Smooth muscle cell of the brain vasculature (primary cell): Measurements from ENCODE around the gene ADD3.
"Not testable (repeated sequence)": the region's sequence is repeated elsewhere in the genome, so short reads cannot be mapped to it uniquely, and the experiment has no call there.

ENCODE experiments used
- DNase-seq: peaks from one replicate; pipeline ENCODE4 v3.0.0-alpha.2; 2012; ENCODE audit warnings: low read depth, low spot score

Gene ADD3

DNA sequence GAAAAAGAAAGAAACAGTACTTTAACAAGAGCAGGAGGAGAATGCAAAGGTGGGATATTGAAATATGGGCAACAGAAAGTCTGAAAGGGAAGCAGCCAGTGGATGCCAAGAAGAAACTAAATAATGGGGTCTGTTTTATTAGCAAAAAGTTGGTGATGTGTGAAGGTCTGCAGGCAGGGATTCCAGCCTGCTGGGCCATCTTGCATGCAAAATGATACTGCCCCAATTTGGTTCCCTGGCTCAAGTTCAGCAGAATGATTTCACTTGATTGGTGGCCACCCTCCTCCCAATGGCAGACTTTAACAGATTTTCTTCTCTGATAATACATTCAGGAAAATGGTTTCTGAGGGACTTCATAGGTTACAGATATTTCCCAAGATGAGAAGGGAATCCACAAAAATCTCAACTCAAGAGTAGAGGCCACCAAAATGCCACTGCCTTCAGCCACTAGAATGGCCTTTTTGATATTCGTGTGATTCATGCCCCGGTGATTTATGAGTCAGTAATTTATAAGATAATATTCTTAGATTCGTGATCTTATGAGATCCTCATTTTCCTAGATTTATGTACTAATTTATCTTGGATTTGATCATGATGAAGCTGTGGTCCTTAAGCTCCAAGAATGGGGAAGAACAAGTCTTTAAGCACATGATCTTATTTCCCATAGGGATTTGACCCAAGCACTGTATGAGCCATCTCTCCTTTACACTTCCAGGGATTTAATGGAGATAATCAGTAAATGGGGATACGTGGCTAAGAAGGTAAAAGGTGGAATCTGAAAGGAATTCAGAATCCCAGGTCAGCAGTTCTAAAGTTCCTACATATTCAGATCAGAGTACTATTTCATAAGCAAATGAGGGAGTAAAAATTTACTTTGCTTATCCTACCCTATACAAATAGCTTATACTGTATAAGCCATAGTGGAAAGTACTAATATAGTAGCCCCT, 32.3 kb upstream of the ADD3 start:
- no peak for DNase-seq

DNA sequence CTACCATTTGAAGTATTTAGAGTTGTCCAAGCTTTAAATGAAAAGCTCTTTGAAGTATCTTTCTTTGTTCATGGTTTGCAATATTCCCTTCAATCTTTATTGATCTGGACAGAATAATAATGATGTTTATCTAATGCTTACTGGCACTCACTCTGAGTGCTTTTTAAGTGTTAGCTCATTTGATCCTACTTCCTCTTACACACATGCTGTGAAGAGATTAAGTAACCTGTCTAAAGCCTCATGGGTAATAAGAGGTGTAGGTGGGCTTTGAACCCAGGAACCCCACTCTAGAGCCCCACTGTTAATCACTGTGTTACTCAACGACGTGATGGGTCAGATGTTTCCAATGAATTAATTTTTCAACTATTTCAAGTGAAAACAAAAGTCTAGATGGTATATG, 31.1 kb upstream of the ADD3 start:
- DNase-seq: no peak

DNA sequence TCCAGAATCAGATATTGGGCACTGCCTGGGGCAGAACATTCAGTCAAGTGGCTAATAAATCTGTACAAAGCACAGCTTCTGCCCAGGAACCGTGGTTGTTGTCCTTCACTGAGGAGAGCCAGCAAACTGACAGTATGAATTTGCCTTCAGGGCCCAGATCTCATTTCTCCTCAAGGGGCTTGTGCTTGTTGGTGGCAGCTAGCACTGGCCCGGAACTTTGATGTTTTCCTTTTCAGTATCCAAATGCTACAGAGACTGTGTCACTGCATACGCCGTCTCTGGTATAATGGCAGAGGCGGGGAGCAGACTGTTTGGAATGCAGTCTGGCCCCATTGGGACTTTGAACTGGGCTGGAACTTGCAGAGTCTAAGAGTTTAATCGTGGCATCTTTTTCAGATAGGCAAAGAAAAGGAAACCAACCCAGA, 30.4 kb upstream of the ADD3 start:
- no peak for DNase-seq

DNA sequence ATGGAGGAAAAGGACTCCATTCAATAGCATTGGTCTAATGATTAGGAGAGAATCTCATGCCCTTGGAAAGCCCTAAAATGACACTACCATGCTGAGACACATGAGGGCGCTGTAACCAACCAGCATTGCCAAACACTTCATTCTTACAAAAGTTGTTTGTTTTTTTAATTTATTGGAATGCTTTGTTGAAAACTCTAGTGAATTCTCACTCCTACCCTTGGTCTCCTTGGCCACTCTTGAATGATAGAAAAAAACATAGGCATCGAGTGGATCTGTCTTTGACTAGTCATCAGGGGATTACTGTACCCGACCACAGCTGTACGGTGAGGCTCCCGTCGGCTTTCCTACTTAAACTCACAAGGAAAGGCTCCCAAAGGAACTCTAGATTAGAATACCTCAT, 29.3 kb upstream of the ADD3 start:
- no peak for DNase-seq

- no peak for DNase-seq
These were observed 28.6 kb upstream of the ADD3 start for GRCh38 chr10:109979215-109979614.

- no peak for DNase-seq
These were observed 26.1 kb upstream of the ADD3 start for GRCh38 chr10:109981650-109982049.

DNA sequence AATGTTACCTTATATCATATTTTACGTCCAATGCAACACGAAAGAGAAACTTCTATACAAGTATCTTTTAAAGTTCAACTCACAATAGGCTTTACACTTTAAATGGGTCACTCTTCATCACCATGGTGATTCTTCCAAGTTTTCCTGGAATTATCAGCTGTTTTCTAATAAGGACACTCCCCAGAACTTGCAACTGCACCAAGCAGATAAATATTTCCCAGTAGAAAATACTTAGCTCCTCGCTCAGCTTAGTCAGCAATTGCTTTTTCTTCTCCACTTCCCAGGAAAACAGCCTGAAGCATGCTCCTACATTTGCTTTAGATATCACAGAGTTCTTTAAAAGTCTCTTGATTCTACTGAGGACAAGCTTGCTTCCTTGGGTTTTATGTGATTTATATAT, 25.7 kb upstream of the ADD3 start:
- DNase-seq: no peak

DNA sequence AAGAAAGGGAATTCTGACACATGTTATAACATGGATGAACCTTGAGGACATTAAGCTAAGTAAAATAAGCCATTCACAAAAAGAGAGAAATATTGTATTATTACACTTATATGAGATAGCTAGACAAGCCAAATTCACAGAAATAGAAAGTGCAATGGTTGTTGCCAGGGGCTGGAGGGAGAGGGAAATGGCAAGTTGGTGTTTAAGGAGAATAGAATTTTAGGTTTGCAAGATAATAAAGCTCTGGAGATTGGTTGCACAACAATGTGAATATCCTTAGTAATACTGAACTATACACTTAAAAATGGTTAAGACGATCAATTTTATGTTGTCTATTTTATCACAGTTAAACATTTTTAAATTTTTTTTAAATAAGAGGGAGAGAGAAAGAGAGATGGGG, 25.0 kb upstream of the ADD3 start:
- no peak for DNase-seq

GRCh38 chr10:109984013-109984412, 23.8 kb upstream of the ADD3 start:
- DNase-seq: no peak

DNA sequence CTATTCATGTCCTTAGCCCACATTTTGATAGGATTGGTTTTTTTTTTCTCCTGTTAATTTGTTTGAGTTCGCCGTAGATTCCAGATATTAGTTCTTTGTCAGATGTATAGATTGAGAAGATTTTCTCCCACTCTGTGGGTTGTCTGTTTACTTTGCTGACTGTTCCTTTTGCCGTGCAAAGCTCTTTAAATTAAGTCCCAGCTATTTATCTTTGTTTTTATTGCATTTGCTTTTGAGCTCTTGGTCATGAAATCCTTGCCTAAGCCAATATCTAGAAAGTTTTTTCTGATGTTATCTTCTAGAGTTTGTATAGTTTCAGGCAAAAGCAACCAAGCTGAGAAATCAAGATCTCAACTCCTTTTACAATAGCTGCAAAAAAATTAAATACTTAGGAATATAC, 22.0 kb upstream of the ADD3 start:
- DNase-seq: not testable (repeated sequence)

DNA sequence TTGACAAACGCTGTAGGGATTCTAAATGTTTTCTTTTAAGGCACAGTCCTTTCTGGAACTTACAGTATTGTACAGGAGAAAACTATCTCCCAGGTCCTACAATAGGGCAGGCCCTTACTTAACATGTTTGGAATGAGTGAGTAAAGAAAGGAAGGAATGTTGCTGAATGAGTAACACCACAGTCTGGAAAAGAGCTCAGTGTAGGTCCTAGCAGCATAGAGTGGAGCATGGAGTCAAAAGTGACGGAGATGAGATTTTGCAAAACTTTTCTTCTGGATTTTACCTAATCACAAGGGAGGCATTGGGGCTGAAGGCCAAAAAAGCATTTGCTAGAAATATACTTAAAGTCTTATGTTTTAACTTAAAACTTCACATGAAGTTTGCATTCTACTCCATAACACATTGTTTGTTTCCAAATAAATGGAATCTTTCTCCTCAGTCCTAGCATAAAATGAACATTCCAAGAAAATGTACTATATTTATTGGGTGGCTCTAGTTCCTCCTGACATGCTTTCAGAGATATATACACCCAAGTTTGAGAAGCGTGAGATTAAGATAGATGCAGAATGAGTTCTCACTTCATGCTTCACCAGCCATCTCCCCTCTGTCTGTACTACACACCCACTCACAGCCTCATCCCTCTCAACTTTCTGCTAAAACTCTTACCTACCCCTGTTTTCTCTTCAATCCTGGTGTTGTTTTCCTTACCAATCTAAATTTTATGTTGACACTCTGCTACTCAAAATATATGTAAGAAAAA, 20.2 kb upstream of the ADD3 start:
- DNase-seq: no peak

- no peak for DNase-seq
These were observed 19.6 kb upstream of the ADD3 start for GRCh38 chr10:109988212-109988596.

GRCh38 chr10:109991266-109991855, 16.4 kb upstream of the ADD3 start:
- no peak for DNase-seq

- no peak for DNase-seq
These were observed 15.3 kb upstream of the ADD3 start for GRCh38 chr10:109992485-109992884.

DNA sequence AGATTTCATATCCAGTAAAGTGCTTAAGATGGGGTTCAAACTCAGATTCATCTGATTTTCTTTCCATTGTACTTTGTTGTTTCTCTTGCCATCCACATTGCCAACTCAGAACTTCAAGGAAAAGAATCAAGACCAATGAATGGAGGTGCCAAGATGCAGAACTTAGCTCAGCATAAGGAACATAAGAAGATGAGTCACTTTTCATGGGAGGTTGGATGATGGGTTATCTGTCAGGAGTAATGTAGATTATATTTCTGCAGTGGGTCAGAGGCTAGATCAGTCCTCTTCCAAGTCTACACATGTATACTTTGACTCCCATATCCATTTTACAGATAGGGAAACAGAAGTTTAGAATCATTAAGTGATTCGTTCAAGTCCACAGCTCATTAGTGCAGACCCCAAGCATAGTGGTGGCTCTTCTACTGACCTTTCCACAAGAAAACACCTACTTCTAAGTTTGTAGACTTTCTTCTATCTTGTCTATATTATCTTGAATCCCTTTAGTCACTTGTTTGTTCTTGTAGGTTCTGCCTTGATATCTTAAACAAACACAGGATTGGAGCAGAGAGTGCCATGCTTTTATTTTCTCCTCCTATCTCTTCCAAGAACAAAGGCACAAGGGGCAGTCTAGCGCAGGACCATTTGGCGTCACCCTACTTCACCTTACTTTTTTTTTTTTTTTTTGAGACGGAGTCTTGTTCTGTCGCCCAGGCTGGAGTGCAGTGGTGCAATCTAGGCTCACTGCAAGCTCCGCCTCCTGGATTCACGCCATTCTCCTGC, 14.0 kb upstream of the ADD3 start:
- DNase-seq: no peak

GRCh38 chr10:109994711-109995577, 12.8 kb upstream of the ADD3 start:
- no peak for DNase-seq

DNA sequence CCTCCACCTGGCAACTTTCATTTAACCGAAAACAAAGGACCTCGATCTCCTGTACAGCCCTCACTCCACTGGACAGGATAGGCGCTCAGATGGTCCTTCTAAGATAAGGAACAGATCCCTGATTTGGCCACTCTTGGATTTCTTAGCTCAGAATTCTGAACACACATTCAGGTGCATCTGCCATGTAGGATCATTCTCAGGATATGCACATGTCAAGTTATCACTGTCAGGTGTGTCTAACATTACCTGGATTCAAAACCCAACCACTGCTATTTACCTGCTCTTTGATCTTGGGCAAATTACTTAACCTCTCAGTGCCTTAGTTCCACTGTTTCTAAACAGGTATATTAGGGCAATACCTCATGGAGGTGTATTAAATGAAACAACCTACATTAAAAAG, 12.2 kb upstream of the ADD3 start:
- no peak for DNase-seq

GRCh38 chr10:109996225-109996624, 11.6 kb upstream of the ADD3 start:
- DNase-seq: no peak

- no peak for DNase-seq
These were observed 11.0 kb upstream of the ADD3 start for GRCh38 chr10:109996766-109997171.

DNA sequence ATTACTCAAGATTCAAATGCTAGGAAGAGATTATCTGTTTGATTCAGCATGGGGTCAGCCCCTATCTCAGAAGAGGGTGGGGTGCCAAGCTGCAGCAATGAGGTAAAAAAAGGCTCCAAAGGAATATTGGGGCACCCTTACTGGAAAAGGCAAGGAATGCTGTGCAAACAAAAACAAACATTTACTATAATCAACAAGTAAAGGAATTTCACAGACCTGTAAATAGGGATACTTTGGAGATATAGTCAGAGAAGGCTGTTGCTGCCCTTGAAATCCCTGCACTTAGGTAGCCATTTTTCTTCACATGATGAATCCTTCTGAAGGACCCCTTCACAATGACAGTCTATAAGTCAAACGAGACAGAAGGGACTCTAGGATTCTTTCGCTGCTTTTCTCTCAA, 10.6 kb upstream of the ADD3 start:
- no peak for DNase-seq

GRCh38 chr10:109998513-109998912, 9.3 kb upstream of the ADD3 start:
- no peak for DNase-seq
